Left lung (tissue), 10 donors: ENCODE results near the gene OR5J2. TPM values are rescaled to one million over a fixed set of nuclear protein-coding genes. Genes with fewer than 3 reads are reported as not detected.
"Not testable (repeated sequence)": the region's sequence is repeated elsewhere in the genome, so short reads cannot be mapped to it uniquely, and the experiment has no call there.

Source experiments
- ATAC-seq: fragments of 200-7000 bp; cut with Tn5 transposase; one replicate; pipeline ENCODE4 v1.9.1; 2020; ENCODE audit warnings: moderate library complexity
- DNase-seq, 4 donors: peaks; one replicate each; pipeline ENCODE4 v3.0.0-alpha.2; 2013 to 2020
- H3K27ac ChIP-seq, 2 donors: fragments of 200-600 bp; sonication (generic) in 1 of 2; one replicate each; pipeline versions ENCODE4 v1.5.0 to v1.8.0; 2020 to 2021
- H3K27me3 ChIP-seq, 2 donors: fragments of 200-600 bp; sonication (generic) in 1 of 2; one replicate each; pipeline versions ENCODE4 v1.5.0 to v1.8.0; 2020 to 2021
- H3K36me3 ChIP-seq, 2 donors: fragments of 200-600 bp; sonication (generic) in 1 of 2; one replicate each; pipeline versions ENCODE4 v1.5.0 to v1.8.0; 2020 to 2021
- H3K4me1 ChIP-seq, 2 donors: fragments of 200-600 bp; one replicate each; pipeline ENCODE4 v1.8.0; 2021
- H3K4me3 ChIP-seq, 2 donors: fragments of 200-600 bp; sonication (generic) in 1 of 2; one replicate each; pipeline versions ENCODE4 v1.5.0 to v1.8.0; 2020 to 2021; ENCODE audit warnings: mild to moderate bottlenecking in 1 of 2
- H3K9me3 ChIP-seq, 2 donors: fragments of 200-600 bp; sonication (generic) in 1 of 2; one replicate each; pipeline versions ENCODE4 v1.5.0 to v1.8.0; 2020 to 2021
- CTCF ChIP-seq, 2 donors: fragments of 200-600 bp; sonication (generic) in 1 of 2; IDR thresholded peaks; one replicate each; pipeline versions ENCODE4 v1.5.0 to v1.8.0; 2021; ENCODE audit warnings: antibody characterized with exemption in 2 of 2
- intact Hi-C, 2 donors: fragments of 100-400 bp; cut with DNase I; formaldehyde crosslinking; loops; one replicate each; pipeline versions ENCODE4 v1.11.2 to v1.14.2; 2022
- polyA plus RNA-seq, 6 donors: library from polyadenylated mRNA; unstranded; fragments of 120-200 nt; gene quantifications; one replicate each; pipeline ENCODE4 v1.2.1, GENCODE V29; 2013; ENCODE audit not compliant: insufficient read length in 6 of 6
- total RNA-seq, 2 donors: library from RNA; stranded (reverse); fragmentation: NEBNext Ultra II Directional; extraction: Animal tissue kit (Norgen Biotek cat#: 25700); gene quantifications; one replicate each; pipeline ENCODE4 v1.2.1, GENCODE V29; 2021
- donor health status: DM: no; HTN: yes; CAD: no.
- donor health status: DM: no; HTN: no; CAD: no.

Gene OR5J2
- total and polyA plus RNA-seq, 8 donors = not detected

GRCh38 chr11:56196705-56197104, 20.3 kb downstream of the OR5J2 start:
- no peak for TF ChIP-seq CTCF (IDR thresholded peaks at IDR 0.05)
- Histone ChIP-seq H3K36me3 (no peaks in the 10 kb centered on the region), H3K27ac (no peak overlapping the region), H3K4me3 (no peak overlapping the region), H3K27me3 (no peaks in the 10 kb centered on the region), H3K4me1 (no peaks in the 10 kb centered on the region), H3K9me3 (peaks cover 0 to 3% of the 10 kb centered on the region in 2 donors)
- no peak for DNase-seq
- ATAC-seq = no peak
- intact Hi-C loops = no loop called here

GRCh38 chr11:56197367-56197766, 20.9 kb downstream of the OR5J2 start:
- no peaks in the 10 kb centered on the region for H3K4me1 ChIP-seq
- no peak overlapping the region for H3K4me3 ChIP-seq
- no peak overlapping the region for H3K27ac ChIP-seq
- intact Hi-C loops = no loop called here
- no peak for TF ChIP-seq CTCF (IDR thresholded peaks at IDR 0.05)
- DNase-seq = no peak
- no peaks in the 10 kb centered on the region for H3K36me3 ChIP-seq
- H3K27me3 ChIP-seq = no peaks in the 10 kb centered on the region
- ATAC-seq = no peak
- no peaks in the 10 kb centered on the region for H3K9me3 ChIP-seq

DNA sequence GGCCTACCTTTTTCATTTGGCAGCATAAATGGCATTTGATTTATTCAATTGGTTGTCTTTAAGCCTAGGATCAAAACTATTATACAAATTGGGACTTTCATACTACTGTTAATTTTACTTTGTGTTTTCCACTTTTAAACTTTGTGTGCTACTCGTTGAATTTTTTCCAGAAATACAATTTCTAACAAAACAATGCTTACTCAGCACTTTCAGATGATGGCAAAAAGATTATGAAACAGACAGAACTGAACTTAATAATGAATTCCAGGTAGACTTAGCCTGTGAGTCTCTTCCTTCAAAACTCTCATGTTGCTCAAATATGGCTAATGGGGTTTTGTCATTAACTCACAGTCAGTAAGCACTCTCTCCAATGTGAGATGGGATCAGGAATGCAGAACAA, 31.4 kb downstream of the OR5J2 start:
- no peak for ATAC-seq
- H3K36me3 ChIP-seq = no peaks in the 10 kb centered on the region
- H3K4me1 ChIP-seq = no peaks in the 10 kb centered on the region
- H3K9me3 ChIP-seq = peaks cover 0 to 6% of the 10 kb centered on the region in 2 donors
- no peaks in the 10 kb centered on the region for H3K27me3 ChIP-seq
- TF ChIP-seq CTCF (IDR thresholded peaks at IDR 0.05) = no peak
- DNase-seq = no peak
- H3K4me3 ChIP-seq = no peak overlapping the region
- H3K27ac ChIP-seq = no peak overlapping the region
- intact Hi-C loops = no loop called here

- Histone ChIP-seq H3K36me3 (no peaks in the 10 kb centered on the region), H3K27ac (no peak overlapping the region), H3K4me1 (no peaks in the 10 kb centered on the region), H3K9me3 (peaks cover 0 to 32% of the 10 kb centered on the region in 2 donors), H3K27me3 (no peaks in the 10 kb centered on the region), H3K4me3 (no peak overlapping the region)
- DNase-seq (no peak), ATAC-seq (no peak)
- no peak for TF ChIP-seq CTCF (IDR thresholded peaks at IDR 0.05)
- intact Hi-C loops = no loop called here
Measured at GRCh38 chr11:56214537-56214936, 38.1 kb downstream of the OR5J2 start.

DNA sequence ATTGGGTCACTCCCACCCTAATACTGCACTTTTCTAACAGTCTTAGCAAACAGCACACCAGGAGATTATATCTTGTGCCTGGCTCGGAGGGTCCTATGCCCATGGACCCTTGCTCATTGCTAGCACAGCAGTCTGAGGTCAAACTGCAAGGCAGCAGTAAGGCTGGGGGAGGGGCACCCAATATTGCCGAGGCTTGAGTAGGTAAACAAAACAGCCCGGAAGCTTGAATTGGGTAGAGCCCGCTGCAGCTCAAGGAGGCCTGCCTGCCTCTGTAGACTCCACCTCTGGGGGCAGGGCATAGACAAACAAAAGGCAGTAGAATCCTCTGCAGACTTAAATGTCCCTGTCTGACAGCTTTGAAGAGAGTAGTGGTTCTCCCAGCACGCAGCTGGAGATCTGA, 43.3 kb downstream of the OR5J2 start:
- H3K9me3 ChIP-seq = peaks cover 0 to 52% of the 10 kb centered on the region in 2 donors
- H3K4me1 ChIP-seq, H3K27me3 ChIP-seq, H3K36me3 ChIP-seq, H3K4me3 ChIP-seq, ATAC-seq, intact Hi-C loops, H3K27ac ChIP-seq, DNase-seq: not testable (repeated sequence)

Other genes with a start within 250 kb of the OR5J2 start
- not detected for gene OR5I1, start 240.2 kb upstream of the OR5J2 start, total RNA-seq
- gene OR5I1, start 240.2 kb upstream of the OR5J2 start, polyA plus RNA-seq = not detected
- gene OR10AG1, start 206.7 kb upstream of the OR5J2 start, total RNA-seq = not detected
- gene OR10AG1, start 206.7 kb upstream of the OR5J2 start, polyA plus RNA-seq = not detected
- gene OR5F1, start 182.0 kb upstream of the OR5J2 start, total RNA-seq = not detected
- gene OR5F1, start 182.0 kb upstream of the OR5J2 start, polyA plus RNA-seq = not detected
- not detected for gene OR5AS1, start 149.0 kb upstream of the OR5J2 start, total RNA-seq
- under 1 TPM; 0.04 to 0.14 (median 0.07) TPM for gene OR5AS1, start 149.0 kb upstream of the OR5J2 start, polyA plus RNA-seq
- not detected for gene OR8I2, start 83.3 kb upstream of the OR5J2 start, total RNA-seq
- gene OR8I2, start 83.3 kb upstream of the OR5J2 start, polyA plus RNA-seq = not detected
- gene OR8H2, start 72.9 kb upstream of the OR5J2 start, total RNA-seq = not detected
- under 1 TPM in 3 of 6 donors, not detected in 3; 0.04 to 0.07 (median 0.06) TPM for gene OR8H2, start 72.9 kb upstream of the OR5J2 start, polyA plus RNA-seq
- not detected for gene OR8H3, start 54.2 kb upstream of the OR5J2 start, total RNA-seq
- gene OR8H3, start 54.2 kb upstream of the OR5J2 start, polyA plus RNA-seq = not detected
- gene OR8J3, start 36.4 kb upstream of the OR5J2 start, total RNA-seq = not detected
- not detected for gene OR8J3, start 36.4 kb upstream of the OR5J2 start, polyA plus RNA-seq
- gene OR8K5, start 16.3 kb upstream of the OR5J2 start, total RNA-seq = not detected
- not detected for gene OR8K5, start 16.3 kb upstream of the OR5J2 start, polyA plus RNA-seq
- gene OR5T2, start 57.6 kb downstream of the OR5J2 start, total RNA-seq = not detected
- gene OR5T2, start 57.6 kb downstream of the OR5J2 start, polyA plus RNA-seq = not detected
- gene OR5T3, start 75.6 kb downstream of the OR5J2 start, total RNA-seq = not detected
- gene OR5T3, start 75.6 kb downstream of the OR5J2 start, polyA plus RNA-seq = not detected
- not detected for gene OR5T1, start 97.5 kb downstream of the OR5J2 start, total RNA-seq
- not detected for gene OR5T1, start 97.5 kb downstream of the OR5J2 start, polyA plus RNA-seq
- not detected for gene OR8H1, start 115.6 kb downstream of the OR5J2 start, total RNA-seq
- gene OR8H1, start 115.6 kb downstream of the OR5J2 start, polyA plus RNA-seq = under 1 TPM in 2 of 6 donors, not detected in 4; 0.04 to 0.06 TPM
- not detected for gene OR8K3, start 138.5 kb downstream of the OR5J2 start, total RNA-seq
- not detected for gene OR8K3, start 138.5 kb downstream of the OR5J2 start, polyA plus RNA-seq
- not detected for gene OR8K1, start 169.4 kb downstream of the OR5J2 start, total RNA-seq
- not detected for gene OR8K1, start 169.4 kb downstream of the OR5J2 start, polyA plus RNA-seq
- gene OR8J1, start 177.7 kb downstream of the OR5J2 start, total RNA-seq = not detected
- not detected for gene OR8J1, start 177.7 kb downstream of the OR5J2 start, polyA plus RNA-seq
- not detected for gene OR8U1, start 199.0 kb downstream of the OR5J2 start, total RNA-seq
- not detected for gene OR8U1, start 199.0 kb downstream of the OR5J2 start, polyA plus RNA-seq
- not detected for gene OR5AL1, start 236.1 kb downstream of the OR5J2 start, total RNA-seq
- not detected for gene OR5AL1, start 236.1 kb downstream of the OR5J2 start, polyA plus RNA-seq